NCI-H2227 treated with DMSO at 0.1 percent for 48 hours (cell line): Measurements from ENCODE around the gene LAGE3.
"Not testable (repeated sequence)": the region's sequence is repeated elsewhere in the genome, so short reads cannot be mapped to it uniquely, and the experiment has no call there.

Source experiments
- DNase-seq: peaks from one replicate; lab custom pipeline; 2025; lab: John Stamatoyannopoulos, UW

The LAGE3 gene

DNA sequence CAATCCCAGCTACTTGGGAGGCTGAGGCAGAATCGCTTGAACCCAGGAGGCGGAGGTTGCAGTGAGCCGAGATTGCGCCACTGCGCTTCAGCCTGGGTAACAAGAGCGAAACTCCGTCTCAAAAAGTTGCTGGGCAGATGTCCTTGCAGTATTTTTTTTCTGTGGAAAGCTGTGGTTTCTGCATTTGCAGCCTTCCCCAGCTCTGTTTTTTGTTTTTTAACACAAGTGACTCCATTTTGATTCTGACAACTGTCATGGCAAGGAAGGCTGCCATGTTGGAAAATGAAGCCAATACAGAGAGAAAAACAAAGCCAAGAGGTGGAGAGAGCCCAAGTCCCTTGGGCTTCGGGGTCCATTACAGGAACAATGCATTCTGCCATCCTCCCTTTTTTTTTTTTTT, 23.0 kb upstream of the LAGE3 start:
- no peak for DNase-seq

- not testable (repeated sequence) for DNase-seq
Observed at GRCh38 chrX:154501423-154501822, 22.3 kb upstream of the LAGE3 start.

DNA sequence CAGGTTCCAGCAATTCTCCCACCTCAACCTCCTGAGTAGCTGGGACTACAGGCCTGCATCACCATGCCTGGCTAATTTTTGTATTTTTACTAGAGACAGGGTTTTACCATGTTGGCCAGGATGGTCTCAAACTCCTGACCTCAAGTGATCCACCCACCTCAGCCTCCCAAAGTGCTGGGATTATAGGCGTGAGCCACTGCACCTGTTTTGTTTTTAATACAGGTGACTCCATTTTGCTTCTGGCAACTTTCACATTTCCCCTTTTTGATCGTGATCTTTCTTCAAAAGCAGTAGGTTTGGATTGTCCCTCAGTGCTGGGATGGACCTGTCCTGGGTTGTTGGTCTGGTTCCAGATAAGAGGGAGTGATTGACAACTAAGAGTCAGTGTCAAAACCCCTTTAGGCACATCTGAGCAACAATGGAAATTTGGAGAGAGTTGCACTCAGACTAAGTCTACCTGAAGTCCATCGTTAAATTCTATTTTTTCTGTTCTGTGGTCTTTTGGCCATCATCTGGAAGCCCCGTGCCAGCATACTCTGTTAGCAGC, 17.6 kb upstream of the LAGE3 start:
- DNase-seq = not testable (repeated sequence)

DNA sequence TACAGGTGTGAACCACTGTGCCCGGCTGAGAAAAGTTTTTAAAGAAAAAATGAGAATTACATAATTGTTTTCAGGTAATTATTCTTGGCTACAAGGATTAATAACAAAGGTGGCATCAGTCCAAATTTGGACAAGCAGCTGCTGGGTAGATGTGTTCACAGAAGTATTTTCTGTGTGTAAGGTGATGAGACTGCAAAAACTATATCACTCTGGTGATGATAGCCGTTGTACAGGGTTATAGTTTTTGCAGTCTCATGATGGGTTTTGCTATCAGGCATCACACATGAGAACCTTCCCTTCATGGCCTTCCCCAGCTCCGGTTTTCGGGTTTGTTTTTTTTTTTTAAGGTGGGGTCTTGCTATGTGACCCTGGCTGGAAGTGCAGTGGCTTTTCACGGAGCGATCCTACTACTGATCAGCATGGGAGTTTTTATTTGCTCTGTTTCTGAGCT, 16.4 kb upstream of the LAGE3 start:
- DNase-seq = no peak

DNA sequence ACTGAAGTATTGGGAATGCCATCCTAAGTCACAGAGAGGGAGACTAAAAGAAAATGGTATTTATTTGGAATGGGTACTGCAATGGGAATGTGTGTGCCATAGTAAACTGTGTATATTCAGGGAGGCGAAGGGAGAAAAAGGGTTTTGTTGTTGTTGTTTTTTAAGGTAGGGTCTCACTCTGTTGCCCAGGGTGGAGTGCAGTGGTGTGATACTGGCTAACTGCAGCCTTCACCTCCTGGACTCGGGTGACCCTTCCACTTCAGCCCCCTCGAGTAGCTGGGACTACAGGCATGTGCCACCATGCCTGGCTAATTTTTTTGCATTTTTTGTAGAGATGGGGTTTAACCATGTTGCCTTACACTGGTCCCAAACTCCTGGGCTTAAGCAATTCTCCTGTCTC, 15.6 kb upstream of the LAGE3 start:
- DNase-seq = no peak

DNA sequence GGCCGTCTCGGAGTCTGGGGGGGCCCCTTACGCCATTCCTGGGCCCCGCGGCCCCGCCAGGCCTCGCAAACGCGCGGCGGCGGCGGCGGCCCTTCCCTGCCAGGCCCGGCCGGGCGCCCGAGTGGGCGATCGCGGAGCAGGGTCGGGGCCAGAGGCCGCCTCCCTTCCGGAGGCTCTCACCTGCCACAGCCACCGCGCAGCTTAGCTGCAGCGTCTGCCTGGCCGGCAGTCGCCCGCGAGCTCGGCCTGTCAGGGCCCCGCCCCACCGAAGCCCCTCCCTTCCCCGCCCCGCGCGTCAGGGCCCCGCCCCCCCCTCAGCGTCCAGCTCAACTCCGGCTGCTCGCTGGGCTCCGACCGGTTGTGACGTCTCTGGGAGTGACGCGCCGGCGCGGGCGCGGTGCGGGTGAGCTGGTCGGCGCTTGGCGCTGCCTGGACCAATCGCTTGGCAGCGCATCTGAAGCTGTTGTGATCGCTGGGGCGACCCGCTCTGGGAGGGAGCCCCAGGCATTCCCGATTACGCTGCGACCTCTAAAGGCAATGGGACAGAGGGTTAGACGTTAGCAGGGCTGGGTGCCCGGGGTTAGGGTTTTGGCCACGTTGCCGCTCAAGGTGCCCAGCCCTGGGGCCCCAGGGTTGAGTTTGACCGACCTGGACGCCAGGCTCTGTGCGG, 11.5 kb upstream of the LAGE3 start, which contains the start of gene SLC10A3:
Gene SLC10A3 (minus strand): TSS at position 216 of the 670 bp plus-strand sequence. CDS start 1,689 bp downstream, outside the sequence.
- DNase-seq = peak; percentile 86

DNA sequence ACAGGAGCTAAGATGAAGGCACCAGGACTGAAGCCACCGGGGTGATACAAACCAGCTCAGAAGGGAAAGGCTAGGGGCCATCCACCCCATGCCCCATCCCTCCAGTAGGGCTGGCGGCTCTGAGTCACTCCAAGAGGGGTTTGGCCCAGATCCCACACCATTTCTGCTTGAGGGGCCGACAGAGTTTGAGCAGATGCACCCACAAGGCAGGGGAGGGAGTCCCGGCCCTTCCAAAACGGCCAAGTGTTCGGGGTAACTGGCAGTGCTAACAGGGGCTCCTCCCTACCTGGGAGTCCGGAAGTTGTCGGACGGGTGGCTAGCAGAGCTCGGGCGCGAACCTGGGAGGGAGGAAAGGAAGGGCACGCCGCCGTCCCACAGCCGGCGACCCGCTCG, 10.9 kb upstream of the LAGE3 start:
- no peak for DNase-seq

DNA sequence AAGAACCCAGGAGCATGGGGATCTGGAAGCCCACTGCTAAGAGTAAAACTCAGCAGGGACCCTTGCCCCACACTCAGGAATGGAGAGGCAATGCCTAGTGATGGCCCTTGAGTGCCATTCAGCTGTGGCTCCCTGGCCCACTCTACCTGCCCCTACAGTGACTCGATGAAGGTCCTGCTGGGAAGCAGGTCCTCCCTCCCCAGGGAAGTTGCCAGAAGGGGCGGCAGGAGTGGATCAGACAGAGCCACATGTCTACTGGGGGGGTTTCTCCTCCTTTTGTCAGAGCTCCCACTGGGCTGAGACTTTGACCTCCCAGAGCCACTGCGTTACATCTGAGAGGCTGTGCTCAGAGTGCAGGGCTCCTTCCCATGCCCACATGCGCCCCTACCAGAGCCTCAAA, 10.1 kb upstream of the LAGE3 start:
- DNase-seq = no peak

DNA sequence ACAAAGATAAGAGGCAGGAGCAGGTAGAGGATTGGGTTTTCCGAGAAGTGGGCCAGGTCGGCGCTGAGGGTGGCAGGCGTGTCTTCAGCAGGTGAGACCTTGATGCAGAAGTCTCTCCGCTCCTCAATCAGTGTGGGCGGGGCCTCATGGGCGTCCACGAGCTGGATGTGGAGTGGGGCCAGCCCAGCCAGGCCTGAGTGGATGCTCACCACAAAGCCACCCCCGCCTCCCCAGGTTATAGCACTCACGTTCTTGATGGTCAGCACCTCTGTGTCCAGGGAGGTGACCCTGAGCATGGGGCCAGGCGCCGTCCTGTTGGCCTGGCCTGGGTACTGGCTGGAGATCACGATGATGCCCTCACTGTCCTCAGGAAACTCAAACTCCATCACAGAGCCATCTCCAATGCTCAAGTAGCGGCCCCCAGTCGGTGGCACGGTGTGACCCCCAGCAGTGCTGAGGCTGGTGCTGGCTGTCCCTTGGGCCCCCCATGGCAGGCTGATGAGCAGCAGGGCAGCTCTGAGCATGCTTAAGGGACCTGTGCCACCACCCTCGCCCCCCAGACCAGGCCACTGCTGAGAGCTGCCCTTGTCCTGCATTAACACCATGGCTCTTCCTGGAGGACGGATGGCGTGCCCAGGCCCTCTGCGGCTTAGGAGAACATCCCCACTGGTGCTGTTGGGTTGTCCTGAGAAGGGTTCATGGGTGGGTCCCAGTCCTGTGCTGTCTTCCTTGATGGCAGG, 9.4 kb upstream of the LAGE3 start:
- DNase-seq = no peak

DNA sequence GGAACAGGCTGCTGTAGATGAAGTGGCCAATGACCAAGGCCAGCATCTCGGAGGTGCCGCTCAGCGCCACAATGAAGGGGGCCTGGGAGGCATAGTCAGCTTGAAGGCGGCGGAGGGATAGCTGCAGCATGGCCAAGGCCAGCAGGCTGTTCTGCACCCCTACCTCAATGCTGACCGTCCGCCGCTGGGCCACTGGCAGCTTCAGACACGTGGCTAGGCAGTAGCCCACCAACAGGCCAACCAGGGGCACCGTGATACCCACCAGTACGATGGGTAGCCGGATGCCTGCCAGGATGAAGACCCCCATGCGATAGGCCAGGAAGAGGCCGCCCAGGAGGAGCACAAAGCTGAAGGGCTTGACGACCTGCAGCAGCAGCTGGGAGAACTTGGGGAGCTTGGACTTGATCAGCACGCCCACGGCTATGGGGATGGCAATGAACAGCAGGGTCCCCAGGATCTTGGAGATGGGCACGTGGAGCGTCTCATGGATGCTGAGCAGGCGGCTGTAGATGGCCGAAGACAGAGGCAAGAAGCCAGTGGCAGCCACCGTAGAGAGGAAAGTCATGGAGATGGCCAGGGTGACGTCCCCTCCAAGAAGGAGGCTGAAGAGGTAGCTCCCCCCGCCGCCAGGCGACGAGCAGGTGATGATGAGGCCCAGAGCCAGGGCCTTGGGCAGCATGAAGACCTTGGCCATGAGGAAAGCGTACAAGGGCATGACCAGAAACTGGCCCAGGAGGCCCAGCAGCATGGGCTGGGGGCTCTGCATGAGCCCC, 8.6 kb upstream of the LAGE3 start:
- DNase-seq = no peak

GRCh38 chrX:154486396-154487207, 7.5 kb upstream of the LAGE3 start, which contains the start of gene UBL4A:
Gene UBL4A (minus strand): TSS chrX:154486615. CDS start chrX:154486584, 31 bp downstream.
- peak; percentile 63 for DNase-seq

GRCh38 chrX:154486052-154486395, 6.9 kb upstream of the LAGE3 start:
- no peak for DNase-seq

DNA sequence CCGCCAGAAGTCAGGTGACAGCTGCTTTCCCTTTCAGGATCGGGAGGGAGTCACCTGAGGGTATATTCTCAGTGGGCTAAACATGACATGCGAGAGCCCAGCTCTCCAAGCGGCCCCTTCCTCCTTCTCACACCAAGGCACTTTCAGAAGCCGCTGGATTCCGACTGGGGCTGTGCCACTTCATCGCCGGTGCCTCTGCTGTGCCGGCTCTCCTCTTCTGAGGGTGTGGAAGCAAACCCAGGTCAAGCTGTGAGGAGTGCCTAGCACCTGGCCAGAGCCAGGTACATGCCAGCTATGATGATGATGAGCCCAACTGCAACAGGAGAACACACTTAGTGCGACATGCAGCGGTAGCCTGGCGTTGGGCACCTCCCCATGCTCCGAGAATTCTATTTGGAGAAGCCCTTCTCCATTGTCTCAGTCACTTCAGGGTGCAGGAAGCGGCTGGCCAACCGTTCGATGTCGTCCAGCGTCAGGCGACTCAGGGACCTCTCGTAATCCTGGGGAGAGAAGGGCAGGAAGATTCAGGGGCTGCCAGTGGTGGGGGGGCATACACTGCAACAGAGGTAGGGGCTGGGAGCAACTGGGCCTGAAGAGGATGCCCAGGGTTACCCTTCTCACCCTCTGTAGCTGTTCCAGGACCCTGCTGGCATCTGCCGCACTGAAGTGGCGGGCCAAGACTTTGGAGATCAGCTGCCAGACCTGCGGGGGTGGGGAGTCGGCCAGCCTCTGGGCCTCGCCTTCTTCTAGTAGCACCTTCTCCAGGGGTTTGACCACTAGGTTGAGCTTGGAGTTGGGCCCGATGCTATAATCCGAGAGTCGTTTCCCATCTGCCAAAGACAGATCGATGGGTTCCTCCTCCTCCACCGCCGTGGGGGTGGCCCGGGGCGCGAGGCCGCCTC, 6.3 kb upstream of the LAGE3 start:
- no peak for DNase-seq

DNA sequence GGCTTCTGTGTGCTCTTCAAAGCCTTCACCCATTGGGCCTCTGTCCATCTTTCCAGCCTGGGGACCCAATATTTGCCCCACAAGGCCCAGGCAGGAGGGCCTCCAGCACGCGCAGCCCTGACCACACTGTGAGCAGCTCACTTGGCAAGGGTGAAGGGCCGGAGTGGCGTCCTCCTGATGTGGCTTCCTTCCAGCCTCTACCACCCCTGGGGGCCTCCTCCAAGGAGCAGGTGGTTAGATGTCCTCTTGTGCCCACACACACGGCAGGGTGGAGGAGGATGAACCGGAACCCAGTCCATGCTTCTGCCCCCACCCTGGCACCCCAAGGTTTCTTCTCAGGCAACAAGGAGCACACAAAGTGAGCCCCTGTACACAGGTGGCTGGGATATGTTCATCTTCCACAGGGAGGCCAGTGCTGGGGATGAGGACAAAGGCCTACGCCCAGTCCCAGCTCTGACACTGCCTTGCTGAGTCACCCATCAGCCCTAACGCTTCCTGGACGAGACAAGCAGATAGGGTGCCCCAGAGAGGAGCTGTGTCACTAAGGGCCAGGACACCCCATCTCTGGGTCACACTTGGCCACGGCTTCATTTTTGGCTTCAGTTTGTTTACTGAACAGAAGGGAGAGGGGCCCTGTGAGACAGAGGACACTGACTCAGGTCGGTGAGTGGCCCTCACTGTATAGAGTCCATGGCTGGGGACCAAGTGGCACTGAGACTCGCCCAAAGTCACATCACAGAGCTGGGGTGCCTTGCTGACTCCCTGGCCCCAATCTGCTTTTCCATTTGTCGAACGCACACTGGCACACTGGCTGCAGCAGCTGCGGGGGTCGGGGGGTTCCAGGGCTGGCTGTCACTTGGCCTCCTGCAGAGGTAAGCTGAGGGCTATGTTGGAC, 5.4 kb upstream of the LAGE3 start:
- DNase-seq = no peak

DNA sequence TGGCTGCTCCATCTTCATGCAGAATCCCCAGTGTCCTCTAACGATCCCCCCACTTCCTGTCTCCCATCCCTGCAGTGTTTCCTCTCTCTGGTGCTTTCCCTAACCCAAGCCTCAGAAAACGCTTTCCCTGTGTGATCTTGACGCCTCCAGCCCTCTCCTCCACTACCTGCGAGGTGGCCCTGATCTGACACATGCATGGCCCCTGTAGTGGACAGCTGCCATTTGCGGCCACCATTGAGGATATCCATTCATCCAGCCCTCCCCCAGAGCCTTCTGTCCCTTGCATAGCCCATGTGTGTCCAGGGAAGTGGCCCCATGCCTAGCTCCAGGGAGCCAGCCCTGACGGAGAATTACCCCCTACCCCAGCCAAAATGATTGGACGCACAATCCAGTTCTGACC, 4.2 kb upstream of the LAGE3 start:
- DNase-seq = no peak

- DNase-seq = no peak
Observed at GRCh38 chrX:154482786-154483185, 3.7 kb upstream of the LAGE3 start.

GRCh38 chrX:154481911-154482601, 3.0 kb upstream of the LAGE3 start:
- DNase-seq = no peak

DNA sequence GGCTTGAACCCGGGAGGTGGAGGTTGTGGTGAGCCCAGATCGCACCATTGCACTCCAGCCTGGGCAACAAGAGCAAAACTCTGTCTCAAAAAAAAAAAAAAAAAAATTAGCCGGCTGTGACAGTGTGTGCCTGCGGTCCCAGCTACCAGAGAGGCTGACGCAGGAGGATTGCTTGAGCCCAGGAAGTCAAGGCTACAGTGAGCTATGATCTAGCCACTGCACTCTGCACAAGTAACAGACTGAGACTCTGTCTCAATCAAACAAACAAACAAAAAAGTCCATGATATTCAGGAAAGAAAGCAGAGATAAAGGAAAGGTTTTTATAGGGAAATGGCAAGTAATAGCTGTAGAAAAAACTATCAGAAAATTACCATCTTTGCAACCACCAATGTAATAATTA, 2.1 kb upstream of the LAGE3 start:
- DNase-seq = no peak
